DOHH2 (cell line): ENCODE results near the gene EVC.

ENCODE experiments used
- H3F3A ChIP-seq: fragments of 200-600 bp; sonication (generic), shearing (Covaris generic); 2 replicates; pipeline ENCODE4 v1.6.0; 2016; ENCODE audit warnings: antibody characterized with exemption, mild to moderate bottlenecking; ENCODE audit not compliant: control insufficient read depth, insufficient read depth
- H3K27ac ChIP-seq: fragments of 200-600 bp; sonication (generic); 2 replicates; pipeline ENCODE4 v1.5.1; 2014; ENCODE audit warnings: low read depth, mild to moderate bottlenecking, low read length, moderate library complexity
- H3K27me3 ChIP-seq: fragments of 200-600 bp; sonication (generic); 2 replicates; pipeline ENCODE4 v1.6.1; 2014; ENCODE audit warnings: mild to moderate bottlenecking, low read length, mixed read lengths; ENCODE audit not compliant: control insufficient read depth
- H3K36me3 ChIP-seq: fragments of 200-600 bp; sonication (generic); 2 replicates; pipeline ENCODE4 v1.6.1; 2014; ENCODE audit warnings: mild to moderate bottlenecking, low read length, moderate library complexity, mixed read lengths; ENCODE audit not compliant: control insufficient read depth
- H3K4me1 ChIP-seq: fragments of 200-600 bp; sonication (generic); 2 replicates; pipeline ENCODE4 v1.6.1; 2014; ENCODE audit warnings: mild to moderate bottlenecking, low read length, mixed read lengths; ENCODE audit not compliant: control insufficient read depth
- H3K4me2 ChIP-seq: fragments of 200-600 bp; sonication (generic); 2 replicates; pipeline ENCODE4 v1.6.0; 2014; ENCODE audit warnings: mild to moderate bottlenecking, low read length, moderate library complexity
- H3K4me3 ChIP-seq: fragments of 200-600 bp; sonication (generic); 2 replicates; pipeline ENCODE4 v1.5.1; 2014; ENCODE audit warnings: mild to moderate bottlenecking, low read length, mixed read lengths
- H3K79me2 ChIP-seq: fragments of 200-600 bp; sonication (generic); 2 replicates; pipeline ENCODE4 v1.6.1; 2014; ENCODE audit warnings: mild to moderate bottlenecking, low read length, mixed read lengths; ENCODE audit not compliant: control insufficient read depth
- H3K9me2 ChIP-seq: fragments of 200-600 bp; sonication (generic); replicated peaks from 2 replicates; pipeline ENCODE4 v1.6.1; 2014; ENCODE audit warnings: mild to moderate bottlenecking, low read length, mixed read lengths; ENCODE audit not compliant: control insufficient read depth
- H3K9me3 ChIP-seq: fragments of 200-600 bp; sonication (generic); 2 replicates; pipeline ENCODE4 v1.6.1; 2014; ENCODE audit warnings: antibody characterized with exemption, low read length, mixed read lengths; ENCODE audit not compliant: control insufficient read depth, insufficient read depth
- H4K20me1 ChIP-seq: fragments of 200-600 bp; sonication (generic); 2 replicates; pipeline ENCODE4 v1.6.0; 2014; ENCODE audit warnings: low read depth, mild to moderate bottlenecking, antibody characterized with exemption, low read length, moderate library complexity; ENCODE audit not compliant: control insufficient read depth, insufficient read depth
- CTCF ChIP-seq: fragments of 200-600 bp; sonication (generic); IDR thresholded peaks from one replicate; pipeline ENCODE4 v1.5.1; 2014; ENCODE audit warnings: antibody characterized with exemption, mild to moderate bottlenecking, low read depth, low read length; ENCODE audit not compliant: poor library complexity, severe bottlenecking
- EZH2phosphoT487 ChIP-seq: fragments of 200-600 bp; sonication (generic); IDR thresholded peaks from 2 replicates; pipeline ENCODE4 v1.6.1; 2017; ENCODE audit warnings: borderline replicate concordance, mild to moderate bottlenecking, antibody characterized with exemption, low read length, moderate library complexity, mixed read lengths

The EVC gene

GRCh38 chr4:5826437-5827107 lies 115.6 kb downstream of the EVC start:
- Histone ChIP-seq H3K4me2 (no peak overlapping the region), H3F3A (no peaks in the 10 kb centered on the region), H3K9me2 (no peaks in the 10 kb centered on the region), H3K4me3 (no peak overlapping the region), H3K9me3 (no peaks in the 10 kb centered on the region), H3K27ac (no peak overlapping the region), H3K36me3 (no peaks in the 10 kb centered on the region), H3K4me1 (no peaks in the 10 kb centered on the region), H4K20me1 (no peaks in the 10 kb centered on the region), H3K79me2 (no peaks in the 10 kb centered on the region), H3K27me3 (no peaks in the 10 kb centered on the region)
- TF ChIP-seq EZH2phosphoT487 = no peak
- no peak for TF ChIP-seq CTCF

- TF ChIP-seq EZH2phosphoT487 (no peak), CTCF (no peak)
- H3K36me3 ChIP-seq = no peaks in the 10 kb centered on the region
- H3F3A ChIP-seq = no peaks in the 10 kb centered on the region
- H3K79me2 ChIP-seq = no peaks in the 10 kb centered on the region
- H3K9me3 ChIP-seq = no peaks in the 10 kb centered on the region
- no peaks in the 10 kb centered on the region for H3K4me1 ChIP-seq
- H3K9me2 ChIP-seq = no peaks in the 10 kb centered on the region
- H3K4me2 ChIP-seq = no peak overlapping the region
- H3K4me3 ChIP-seq = no peak overlapping the region
- no peaks in the 10 kb centered on the region for H3K27me3 ChIP-seq
- no peak overlapping the region for H3K27ac ChIP-seq
- H4K20me1 ChIP-seq = no peaks in the 10 kb centered on the region
Measured at GRCh38 chr4:5827108-5828004, 116.4 kb downstream of the EVC start.

- H3K27ac ChIP-seq = no peak overlapping the region
- H3K9me2 ChIP-seq = no peaks in the 10 kb centered on the region
- TF ChIP-seq EZH2phosphoT487 (no peak), CTCF (no peak)
- no peaks in the 10 kb centered on the region for H3F3A ChIP-seq
- no peaks in the 10 kb centered on the region for H3K9me3 ChIP-seq
- no peaks in the 10 kb centered on the region for H3K36me3 ChIP-seq
- H3K4me1 ChIP-seq = no peaks in the 10 kb centered on the region
- H4K20me1 ChIP-seq = no peaks in the 10 kb centered on the region
- no peaks in the 10 kb centered on the region for H3K79me2 ChIP-seq
- no peak overlapping the region for H3K4me2 ChIP-seq
- H3K4me3 ChIP-seq = no peak overlapping the region
- no peaks in the 10 kb centered on the region for H3K27me3 ChIP-seq
Measured at GRCh38 chr4:5828005-5828391, 117.0 kb downstream of the EVC start.
